ENCODE results near the gene VAX1.

DNA sequence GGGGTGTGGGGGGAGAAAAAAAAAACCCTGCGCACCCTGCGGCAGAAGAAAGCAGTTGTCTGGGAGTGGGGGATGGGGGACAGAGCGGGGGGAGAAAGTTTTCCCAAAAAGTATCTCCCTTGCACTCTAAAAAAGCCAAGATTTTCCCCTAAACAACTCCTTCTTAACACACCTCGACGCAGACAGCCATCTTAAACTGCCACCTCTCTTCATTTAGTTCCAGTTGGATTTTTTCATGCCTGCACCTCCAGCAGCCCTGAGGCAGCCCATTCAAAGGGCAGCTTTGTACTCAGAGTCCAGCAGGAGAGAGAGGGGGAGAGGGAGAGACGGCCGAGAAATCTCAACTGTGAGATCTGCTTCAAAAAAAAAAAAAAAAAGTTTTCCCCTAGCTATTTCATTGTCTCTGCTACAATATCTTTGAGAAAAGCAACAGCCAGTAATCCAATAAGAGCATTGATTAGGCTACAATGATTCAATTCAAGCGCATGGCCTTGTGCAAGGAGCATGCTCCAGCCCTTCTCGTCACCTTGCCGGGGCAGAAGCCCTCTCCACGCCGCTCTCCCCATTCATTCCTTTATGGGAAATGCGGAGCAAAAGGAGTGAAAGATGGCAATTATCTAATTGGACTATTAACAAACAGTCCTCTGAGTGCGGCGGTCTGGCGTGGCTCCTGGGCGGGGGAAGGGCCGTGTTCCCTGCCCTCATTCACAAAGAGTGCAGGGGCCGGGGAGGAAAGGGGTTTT, 939 bp upstream of the VAX1 start:
- TF ChIP-seq, protein P1, sequence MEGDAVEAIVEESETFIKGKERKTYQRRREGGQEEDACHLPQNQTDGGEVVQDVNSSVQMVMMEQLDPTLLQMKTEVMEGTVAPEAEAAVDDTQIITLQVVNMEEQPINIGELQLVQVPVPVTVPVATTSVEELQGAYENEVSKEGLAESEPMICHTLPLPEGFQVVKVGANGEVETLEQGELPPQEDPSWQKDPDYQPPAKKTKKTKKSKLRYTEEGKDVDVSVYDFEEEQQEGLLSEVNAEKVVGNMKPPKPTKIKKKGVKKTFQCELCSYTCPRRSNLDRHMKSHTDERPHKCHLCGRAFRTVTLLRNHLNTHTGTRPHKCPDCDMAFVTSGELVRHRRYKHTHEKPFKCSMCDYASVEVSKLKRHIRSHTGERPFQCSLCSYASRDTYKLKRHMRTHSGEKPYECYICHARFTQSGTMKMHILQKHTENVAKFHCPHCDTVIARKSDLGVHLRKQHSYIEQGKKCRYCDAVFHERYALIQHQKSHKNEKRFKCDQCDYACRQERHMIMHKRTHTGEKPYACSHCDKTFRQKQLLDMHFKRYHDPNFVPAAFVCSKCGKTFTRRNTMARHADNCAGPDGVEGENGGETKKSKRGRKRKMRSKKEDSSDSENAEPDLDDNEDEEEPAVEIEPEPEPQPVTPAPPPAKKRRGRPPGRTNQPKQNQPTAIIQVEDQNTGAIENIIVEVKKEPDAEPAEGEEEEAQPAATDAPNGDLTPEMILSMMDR (IDR thresholded peaks at IDR 0.05): no peak
- TF ChIP-seq, protein P2, sequence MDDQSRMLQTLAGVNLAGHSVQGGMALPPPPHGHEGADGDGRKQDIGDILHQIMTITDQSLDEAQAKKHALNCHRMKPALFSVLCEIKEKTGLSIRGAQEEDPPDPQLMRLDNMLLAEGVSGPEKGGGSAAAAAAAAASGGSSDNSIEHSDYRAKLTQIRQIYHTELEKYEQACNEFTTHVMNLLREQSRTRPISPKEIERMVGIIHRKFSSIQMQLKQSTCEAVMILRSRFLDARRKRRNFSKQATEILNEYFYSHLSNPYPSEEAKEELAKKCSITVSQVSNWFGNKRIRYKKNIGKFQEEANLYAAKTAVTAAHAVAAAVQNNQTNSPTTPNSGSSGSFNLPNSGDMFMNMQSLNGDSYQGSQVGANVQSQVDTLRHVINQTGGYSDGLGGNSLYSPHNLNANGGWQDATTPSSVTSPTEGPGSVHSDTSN (IDR thresholded peaks at IDR 0.05): no peak
- TF ChIP-seq POLR2A (IDR thresholded peaks at IDR 0.05; ENCODE audit: low read length) (no peak), CHD2 (IDR thresholded peaks at IDR 0.05; ENCODE audit: low read length, partially characterized antibody) (no peak), ZC3H11A (IDR thresholded peaks at IDR 0.05) (no peak), RAD21 (conservative IDR thresholded peaks at IDR 0.05 in 1 of 2, IDR thresholded peaks at IDR 0.05 in 1 of 2) (no peak), MAFK (IDR thresholded peaks at IDR 0.05; ENCODE audit: partially characterized antibody) (no peak), FOSL2 (IDR thresholded peaks at IDR 0.05) (no peak), FOSL2 (CRISPR knock-in tag; IDR thresholded peaks at IDR 0.05) (no peak), EP300 (IDR thresholded peaks at IDR 0.05) (no peak), JUNB (IDR thresholded peaks at IDR 0.05) (no peak)
- TF ChIP-seq, protein P3, sequence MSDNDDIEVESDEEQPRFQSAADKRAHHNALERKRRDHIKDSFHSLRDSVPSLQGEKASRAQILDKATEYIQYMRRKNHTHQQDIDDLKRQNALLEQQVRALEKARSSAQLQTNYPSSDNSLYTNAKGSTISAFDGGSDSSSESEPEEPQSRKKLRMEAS (IDR thresholded peaks at IDR 0.05): no peak
- TF ChIP-seq, protein P4, sequence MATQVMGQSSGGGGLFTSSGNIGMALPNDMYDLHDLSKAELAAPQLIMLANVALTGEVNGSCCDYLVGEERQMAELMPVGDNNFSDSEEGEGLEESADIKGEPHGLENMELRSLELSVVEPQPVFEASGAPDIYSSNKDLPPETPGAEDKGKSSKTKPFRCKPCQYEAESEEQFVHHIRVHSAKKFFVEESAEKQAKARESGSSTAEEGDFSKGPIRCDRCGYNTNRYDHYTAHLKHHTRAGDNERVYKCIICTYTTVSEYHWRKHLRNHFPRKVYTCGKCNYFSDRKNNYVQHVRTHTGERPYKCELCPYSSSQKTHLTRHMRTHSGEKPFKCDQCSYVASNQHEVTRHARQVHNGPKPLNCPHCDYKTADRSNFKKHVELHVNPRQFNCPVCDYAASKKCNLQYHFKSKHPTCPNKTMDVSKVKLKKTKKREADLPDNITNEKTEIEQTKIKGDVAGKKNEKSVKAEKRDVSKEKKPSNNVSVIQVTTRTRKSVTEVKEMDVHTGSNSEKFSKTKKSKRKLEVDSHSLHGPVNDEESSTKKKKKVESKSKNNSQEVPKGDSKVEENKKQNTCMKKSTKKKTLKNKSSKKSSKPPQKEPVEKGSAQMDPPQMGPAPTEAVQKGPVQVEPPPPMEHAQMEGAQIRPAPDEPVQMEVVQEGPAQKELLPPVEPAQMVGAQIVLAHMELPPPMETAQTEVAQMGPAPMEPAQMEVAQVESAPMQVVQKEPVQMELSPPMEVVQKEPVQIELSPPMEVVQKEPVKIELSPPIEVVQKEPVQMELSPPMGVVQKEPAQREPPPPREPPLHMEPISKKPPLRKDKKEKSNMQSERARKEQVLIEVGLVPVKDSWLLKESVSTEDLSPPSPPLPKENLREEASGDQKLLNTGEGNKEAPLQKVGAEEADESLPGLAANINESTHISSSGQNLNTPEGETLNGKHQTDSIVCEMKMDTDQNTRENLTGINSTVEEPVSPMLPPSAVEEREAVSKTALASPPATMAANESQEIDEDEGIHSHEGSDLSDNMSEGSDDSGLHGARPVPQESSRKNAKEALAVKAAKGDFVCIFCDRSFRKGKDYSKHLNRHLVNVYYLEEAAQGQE (IDR thresholded peaks at IDR 0.05): no peak
- TF ChIP-seq, protein P5, sequence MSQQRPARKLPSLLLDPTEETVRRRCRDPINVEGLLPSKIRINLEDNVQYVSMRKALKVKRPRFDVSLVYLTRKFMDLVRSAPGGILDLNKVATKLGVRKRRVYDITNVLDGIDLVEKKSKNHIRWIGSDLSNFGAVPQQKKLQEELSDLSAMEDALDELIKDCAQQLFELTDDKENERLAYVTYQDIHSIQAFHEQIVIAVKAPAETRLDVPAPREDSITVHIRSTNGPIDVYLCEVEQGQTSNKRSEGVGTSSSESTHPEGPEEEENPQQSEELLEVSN (IDR thresholded peaks at IDR 0.05; ENCODE audit: borderline replicate concordance, low read depth): no peak
